Natural killer cell (primary cell): ENCODE data around the gene A3GALT2. TPM values are rescaled to one million over a fixed set of nuclear protein-coding genes. Genes with fewer than 3 reads are reported as not detected.
"Not testable (repeated sequence)": the region's sequence is repeated elsewhere in the genome, so short reads cannot be mapped to it uniquely, and the experiment has no call there.

ENCODE experiments used
- ATAC-seq, 3 donors: fragments of 150-1000 bp in 2 of 3; fragments of 200-7000 bp in 1 of 3; cut with Tn5 transposase; 1 replicate in 1 of 3; 2 replicates in 2 of 3; pipeline ENCODE4 v1.10.0; 2021; ENCODE audit warnings: mild to moderate bottlenecking in 2 of 3, moderate library complexity in 2 of 3
- DNase-seq, 2 donors: peaks; one replicate each; pipeline versions ENCODE4 v3.0.0 to v3.0.0-alpha.2; 2013 to 2021; ENCODE audit warnings: mixed read lengths in 1 of 2
- H3K27ac ChIP-seq: one replicate; pipeline ENCODE4 v1.5.1; 2013; ENCODE audit warnings: mild to moderate bottlenecking, low read length
- H3K27me3 ChIP-seq: one replicate; pipeline ENCODE4 v1.6.1; 2013; ENCODE audit warnings: low read length; ENCODE audit not compliant: control insufficient read depth, insufficient read depth
- H3K36me3 ChIP-seq: one replicate; pipeline ENCODE4 v1.6.1; 2013; ENCODE audit warnings: low read length; ENCODE audit not compliant: control insufficient read depth, insufficient read depth
- H3K4me1 ChIP-seq: one replicate; pipeline ENCODE4 v1.6.1; 2013; ENCODE audit warnings: low read length; ENCODE audit not compliant: control insufficient read depth, insufficient read depth
- H3K4me3 ChIP-seq: one replicate; pipeline ENCODE4 v1.5.1; 2013; ENCODE audit warnings: low read length
- H3K9me3 ChIP-seq: one replicate; pipeline ENCODE4 v1.6.1; 2013; ENCODE audit warnings: low read length; ENCODE audit not compliant: control insufficient read depth, insufficient read depth
- H3K27ac Mint-ChIP-seq, 2 donors: one replicate each; pipeline ENCODE4 v1.8.0; 2022; ENCODE audit warnings: mild to moderate bottlenecking in 2 of 2, mixed read lengths in 2 of 2, moderate library complexity in 1 of 2
- H3K27me3 Mint-ChIP-seq, 2 donors: one replicate each; pipeline ENCODE4 v1.8.0; 2022; ENCODE audit warnings: low read depth in 2 of 2, mixed read lengths in 2 of 2
- H3K36me3 Mint-ChIP-seq: one replicate; pipeline ENCODE4 v1.8.0; 2022; ENCODE audit warnings: mixed read lengths
- H3K4me1 Mint-ChIP-seq, 2 donors: one replicate each; pipeline ENCODE4 v1.8.0; 2022; ENCODE audit warnings: mixed read lengths in 2 of 2
- H3K4me3 Mint-ChIP-seq: one replicate; pipeline ENCODE4 v1.8.0; 2022; ENCODE audit warnings: mild to moderate bottlenecking, moderate library complexity, mixed read lengths
- H3K9me3 Mint-ChIP-seq, 2 donors: one replicate each; pipeline ENCODE4 v1.8.0; 2022; ENCODE audit warnings: mixed read lengths in 2 of 2
- CTCF ChIP-seq: fragments of 200-600 bp; IDR thresholded peaks from one replicate; pipeline ENCODE4 v1.8.0; 2022; ENCODE audit warnings: antibody characterized with exemption
- WGBS: methylation state at CpG from one replicate; pipeline ENCODE4 v1.1.7; 2013; ENCODE audit warnings: missing lambda C conversion rate; ENCODE audit not compliant: insufficient coverage; 5-methylcytosine and 5-hydroxymethylcytosine counted together
- intact Hi-C: fragments of 100-400 bp; cut with micrococcal nuclease; formaldehyde crosslinking; loops from one replicate; pipeline ENCODE4 v1.14.2; 2022
- total RNA-seq, 4 donors: library from RNA; stranded (reverse); fragments of 120-200 nt in 1 of 4; gene quantifications; one replicate each; pipeline versions ENCODE4 v1.2.3 to v1.2.4, GENCODE V29; 2013 to 2022

The A3GALT2 gene
- total RNA-seq, 3 donors from 2014 or later (not counting 1 experiment from before 2014, with no cell fraction given): not detected

GRCh38 chr1:33294071-33295010, 26.6 kb downstream of the A3GALT2 start:
- H3K4me1 ChIP-seq: peaks cover 8% of the 10 kb centered on the region
- H3K4me3 ChIP-seq: no peak overlapping the region
- H3K27ac Mint-ChIP-seq: no peak overlapping the region
- H3K27ac ChIP-seq: no peak overlapping the region
- H3K36me3 ChIP-seq: peaks cover 16% of the 10 kb centered on the region
- H3K27me3 Mint-ChIP-seq: no peaks in the 10 kb centered on the region
- intact Hi-C loops: loop anchor here (1.0 kb wide), 2 partner anchors 73 to 176 kb away; no protein-coding TSS in a partner anchor
- 89% methylated on average over 13 of the region's 13 CpGs for WGBS
- TF ChIP-seq CTCF: no peak
- no peaks in the 10 kb centered on the region for H3K27me3 ChIP-seq
- no peaks in the 10 kb centered on the region for H3K9me3 ChIP-seq
- no peaks in the 10 kb centered on the region for H3K36me3 Mint-ChIP-seq
- H3K4me3 Mint-ChIP-seq: no peak overlapping the region
- ATAC-seq: no peak
- H3K9me3 Mint-ChIP-seq: no peaks in the 10 kb centered on the region
- DNase-seq: no peak
- H3K4me1 Mint-ChIP-seq: peaks cover 25 to 38% of the 10 kb centered on the region in 2 donors

- peaks cover 5% of the 10 kb centered on the region for H3K4me1 ChIP-seq
- ATAC-seq (no peak), DNase-seq (no peak)
- H3K27ac Mint-ChIP-seq: peak overlapping the region in 1 of 2 donors; percentile 29
- no peak overlapping the region for H3K27ac ChIP-seq
- 95% methylated on average over 13 of the region's 13 CpGs for WGBS
- no peak overlapping the region for H3K4me3 ChIP-seq
- H3K27me3 Mint-ChIP-seq: no peaks in the 10 kb centered on the region
- H3K36me3 Mint-ChIP-seq: no peaks in the 10 kb centered on the region
- H3K4me3 Mint-ChIP-seq: no peak overlapping the region
- H3K36me3 ChIP-seq: peaks cover 18% of the 10 kb centered on the region
- H3K9me3 ChIP-seq: no peaks in the 10 kb centered on the region
- no peaks in the 10 kb centered on the region for H3K27me3 ChIP-seq
- no peak for TF ChIP-seq CTCF
- intact Hi-C loops: no loop called here
- no peaks in the 10 kb centered on the region for H3K9me3 Mint-ChIP-seq
- peaks cover 14 to 30% of the 10 kb centered on the region in 2 donors for H3K4me1 Mint-ChIP-seq
Observed at GRCh38 chr1:33292726-33293340, 28.1 kb downstream of the A3GALT2 start.

GRCh38 chr1:33290615-33291014, 30.3 kb downstream of the A3GALT2 start:
- 100% methylated on average over 1 of the region's 2 CpGs for WGBS
- H3K27ac Mint-ChIP-seq, intact Hi-C loops, H3K9me3 ChIP-seq, H3K36me3 Mint-ChIP-seq, ATAC-seq, H3K4me1 ChIP-seq, H3K4me3 ChIP-seq, H3K27ac ChIP-seq, DNase-seq, H3K27me3 Mint-ChIP-seq, H3K9me3 Mint-ChIP-seq, H3K27me3 ChIP-seq, H3K4me3 Mint-ChIP-seq: not testable (repeated sequence)
- H3K4me1 Mint-ChIP-seq: peaks cover 13 to 38% of the 10 kb centered on the region in 2 donors
- peaks cover 29% of the 10 kb centered on the region for H3K36me3 ChIP-seq

DNA sequence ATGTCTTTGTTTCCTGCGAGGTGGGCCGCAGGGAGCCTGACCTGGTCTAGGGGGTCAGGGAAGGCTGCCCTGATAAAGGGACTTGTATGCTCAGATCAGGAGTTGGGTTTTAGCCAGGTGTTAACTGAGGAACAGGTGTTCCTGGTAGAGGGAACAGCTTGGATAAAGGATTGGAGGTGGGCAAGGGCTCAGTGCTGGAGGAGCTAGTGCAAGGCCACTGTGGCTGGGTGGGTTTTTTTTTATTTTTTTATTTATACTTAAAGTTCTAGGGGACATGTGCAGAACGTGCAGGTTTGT, 31.1 kb downstream of the A3GALT2 start:
- DNase-seq (no peak), ATAC-seq (no peak)
- Mint-ChIP-seq H3K9me3 (no peaks in the 10 kb centered on the region), H3K36me3 (no peaks in the 10 kb centered on the region), H3K27me3 (no peaks in the 10 kb centered on the region), H3K4me1 (peaks cover 13 to 34% of the 10 kb centered on the region in 2 donors), H3K4me3 (no peak overlapping the region), H3K27ac (no peak overlapping the region)
- H3K36me3 ChIP-seq: peaks cover 25% of the 10 kb centered on the region
- no peak overlapping the region for H3K4me3 ChIP-seq
- TF ChIP-seq CTCF: no peak
- no peaks in the 10 kb centered on the region for H3K27me3 ChIP-seq
- H3K9me3 ChIP-seq: no peaks in the 10 kb centered on the region
- H3K4me1 ChIP-seq: no peaks in the 10 kb centered on the region
- H3K27ac ChIP-seq: no peak overlapping the region
- WGBS: 98% methylated on average over 2 of the region's 3 CpGs
- intact Hi-C loops: no loop called here
